ES-I3 (cell line): ENCODE data around the gene SEPTIN1.
"Not testable (repeated sequence)": the region's sequence is repeated elsewhere in the genome, so short reads cannot be mapped to it uniquely, and the experiment has no call there.

Source experiments
- H3K36me3 ChIP-seq: 2 replicates; pipeline ENCODE4 v1.6.1; 2013; ENCODE audit warnings: mild to moderate bottlenecking, low read length, control low read depth, moderate library complexity; ENCODE audit not compliant: insufficient read depth
- H3K4me1 ChIP-seq: 2 replicates; pipeline ENCODE4 v1.6.1; 2013; ENCODE audit warnings: mild to moderate bottlenecking, control low read depth, low read length; ENCODE audit not compliant: insufficient read depth
- H3K9ac ChIP-seq: 2 replicates; pipeline ENCODE4 v1.6.1; 2013; ENCODE audit warnings: low read depth, mild to moderate bottlenecking, low read length, moderate library complexity
- H3K9me3 ChIP-seq: 2 replicates; pipeline ENCODE4 v1.6.1; 2013; ENCODE audit warnings: mild to moderate bottlenecking, low read length, moderate library complexity; ENCODE audit not compliant: control insufficient read depth, insufficient read depth

Gene SEPTIN1

DNA sequence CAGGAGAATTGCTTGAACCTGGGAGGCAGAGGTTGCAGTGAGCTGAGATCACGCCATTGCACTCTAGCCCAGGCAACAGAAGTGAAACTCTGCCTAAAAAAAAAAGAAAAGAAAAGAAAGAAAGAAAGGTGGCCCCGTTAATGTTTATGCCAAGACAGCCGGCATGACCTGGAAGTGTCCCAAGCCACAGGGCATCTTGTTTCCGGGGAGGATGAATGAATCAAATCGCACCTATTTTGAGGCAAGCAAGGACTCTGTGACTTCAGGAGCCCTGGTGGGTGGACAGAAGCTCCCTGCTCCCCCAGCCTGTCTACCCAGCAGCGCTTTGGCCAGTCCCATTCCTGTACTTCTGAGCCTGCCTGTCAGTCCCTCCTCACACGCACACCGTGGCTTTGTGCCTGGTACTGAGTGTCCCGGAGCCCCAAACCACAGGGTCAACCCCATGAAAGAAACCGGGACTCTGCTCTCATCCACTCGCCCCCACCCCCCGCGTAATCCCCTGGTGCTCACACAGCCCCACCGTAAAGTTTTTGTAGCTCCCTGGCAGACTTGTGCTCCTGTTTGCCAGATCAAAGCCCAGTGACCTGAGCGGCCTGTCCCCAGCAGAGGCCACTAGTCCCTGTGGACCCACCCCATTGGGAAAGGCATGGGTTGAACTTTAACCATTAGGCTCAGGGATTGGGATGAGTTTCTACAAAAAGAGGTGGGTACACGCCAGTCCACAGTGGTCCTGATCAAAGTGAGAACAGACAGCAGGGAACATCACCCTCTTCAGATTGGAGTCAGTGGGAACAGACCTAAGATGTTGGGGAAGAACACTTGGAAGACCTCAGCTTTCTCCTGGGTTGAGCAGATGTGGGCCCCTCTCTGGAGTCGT lies 46.5 kb downstream of the SEPTIN1 start:
- Histone ChIP-seq H3K9me3 (no peaks in the 10 kb centered on the region), H3K4me1 (no peaks in the 10 kb centered on the region; the same call in 1 of the 2 replicates), H3K9ac (peak overlapping the region; percentile 51; the same call in 1 of the 2 replicates), H3K36me3 (no peaks in the 10 kb centered on the region)

DNA sequence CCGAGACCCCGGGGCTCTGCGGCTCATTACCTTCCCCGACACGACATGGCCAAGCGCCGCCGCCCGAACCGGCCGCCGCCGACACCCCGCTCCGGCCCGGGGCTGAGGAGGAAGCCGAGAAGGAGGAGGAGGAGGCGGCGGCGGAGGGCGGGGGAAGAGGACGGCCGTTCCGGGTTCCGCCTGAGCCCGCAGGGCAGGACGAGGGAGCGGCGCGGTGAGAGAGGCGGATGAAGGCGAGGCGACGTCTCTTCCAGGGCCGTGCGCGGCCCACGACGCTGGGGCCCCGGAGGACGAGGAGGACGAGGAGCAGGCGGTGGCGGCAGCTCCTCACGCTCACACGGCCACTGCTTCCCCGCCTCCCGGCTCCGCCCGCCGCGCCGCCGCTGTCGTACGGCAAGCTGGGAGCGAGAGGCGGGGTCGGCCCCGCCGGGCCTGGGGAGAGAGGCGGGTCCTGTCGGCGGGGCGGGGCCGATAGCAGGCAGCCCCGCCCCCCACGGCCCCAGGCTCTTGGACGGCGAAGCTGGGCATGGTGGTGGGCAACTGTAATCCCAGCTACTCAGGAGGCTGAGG lies 47.2 kb downstream of the SEPTIN1 start:
- peak overlapping the region; percentile 80; the same call in 1 of the 2 replicates for H3K9ac ChIP-seq
- H3K9me3 ChIP-seq, H3K4me1 ChIP-seq, H3K36me3 ChIP-seq: not testable (repeated sequence)

DNA sequence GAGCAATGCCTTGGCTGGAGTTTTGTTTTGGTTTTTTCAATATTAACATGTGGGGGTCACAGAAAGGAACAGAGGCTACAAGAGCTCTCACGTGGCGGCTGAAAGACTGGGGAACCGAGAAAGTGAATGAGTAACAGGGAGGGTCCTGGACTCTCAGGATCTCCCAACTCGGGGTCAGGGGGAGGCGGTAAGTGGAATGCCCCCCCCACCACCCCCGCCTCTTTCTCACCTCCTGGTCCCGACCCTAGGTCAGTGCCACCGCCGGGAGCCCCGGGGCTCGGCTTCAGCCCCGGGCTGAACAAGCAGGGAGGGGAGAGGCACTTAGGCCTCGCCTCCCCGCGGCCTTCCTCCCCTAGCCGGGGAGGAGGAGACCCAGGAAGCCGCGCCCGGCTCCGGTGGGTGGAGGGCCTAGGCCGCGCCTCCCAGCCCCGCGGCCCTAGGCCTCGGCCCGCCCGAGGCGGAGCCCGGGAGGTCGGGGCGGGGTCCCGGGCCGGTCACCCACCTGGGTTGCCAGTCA lies 47.8 kb downstream of the SEPTIN1 start:
- not testable (repeated sequence) for H3K4me1 ChIP-seq, H3K9me3 ChIP-seq, H3K36me3 ChIP-seq
- H3K9ac ChIP-seq: peak overlapping the region; percentile 44; the same call in 1 of the 2 replicates
